NCI-H1048 (cell line): Measurements from ENCODE around the gene AVP.
"Not testable (repeated sequence)": the region's sequence is repeated elsewhere in the genome, so short reads cannot be mapped to it uniquely, and the experiment has no call there.

Experiments used
- DNase-seq: peaks from one replicate; lab custom pipeline; 2025; lab: John Stamatoyannopoulos, UW

AVP gene, protein sequence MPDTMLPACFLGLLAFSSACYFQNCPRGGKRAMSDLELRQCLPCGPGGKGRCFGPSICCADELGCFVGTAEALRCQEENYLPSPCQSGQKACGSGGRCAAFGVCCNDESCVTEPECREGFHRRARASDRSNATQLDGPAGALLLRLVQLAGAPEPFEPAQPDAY

DNA sequence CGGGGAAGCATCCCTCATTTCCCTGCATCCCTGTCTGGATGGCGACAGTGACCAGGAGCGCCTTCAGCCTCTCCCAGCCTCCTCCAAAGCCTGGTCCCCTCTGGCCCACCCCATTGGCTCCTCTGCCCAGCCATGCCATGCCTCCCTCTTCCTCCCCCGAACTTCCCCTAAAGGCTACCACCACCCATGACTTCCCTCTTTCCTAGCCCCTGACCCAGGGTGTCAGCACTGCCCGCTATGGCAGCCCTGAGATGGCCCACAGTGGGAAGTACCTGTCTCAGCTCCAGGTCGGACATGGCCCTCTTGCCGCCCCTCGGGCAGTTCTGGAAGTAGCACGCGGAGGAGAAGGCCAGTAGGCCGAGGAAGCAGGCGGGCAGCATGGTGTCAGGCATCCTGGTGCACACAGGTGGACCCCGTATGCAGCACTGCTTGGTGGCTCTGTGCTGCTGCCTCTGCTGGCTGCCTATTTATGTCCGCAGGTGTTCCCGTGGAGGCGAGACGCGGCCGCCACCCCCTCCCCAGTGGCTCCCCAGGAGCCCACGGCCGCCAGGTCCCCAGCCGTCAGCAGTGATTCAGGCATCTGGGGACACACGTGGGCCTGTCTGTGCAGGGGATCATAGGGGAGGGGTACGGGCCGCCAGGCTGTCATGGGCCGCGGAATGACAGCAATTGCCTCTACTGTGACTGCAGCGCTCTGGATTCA lies at the start of gene AVP:
TSS of gene AVP (minus strand) at position 442 of the 703 bp plus-strand sequence. CDS start at position 392, 50 bp downstream.
- DNase-seq: no peak

DNA sequence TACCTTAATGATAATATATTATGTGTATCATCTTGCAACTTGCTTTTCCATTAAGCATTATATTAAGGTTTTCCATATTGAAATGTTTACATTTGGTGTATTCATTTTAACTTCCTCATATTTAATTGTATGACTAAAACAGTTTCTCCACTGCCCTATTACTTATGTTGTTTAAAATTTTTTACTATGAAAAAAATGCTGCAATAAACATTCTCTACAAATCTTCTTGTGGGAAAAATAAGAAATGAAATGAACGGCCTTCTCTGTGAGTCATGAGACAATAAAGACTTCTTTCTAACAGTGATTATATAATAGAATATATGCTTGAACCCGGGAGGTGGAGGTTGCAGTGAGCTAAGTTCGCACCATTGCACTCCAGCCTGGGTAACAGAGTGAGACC lies 49.6 kb upstream of the AVP start:
- no peak for DNase-seq

DNA sequence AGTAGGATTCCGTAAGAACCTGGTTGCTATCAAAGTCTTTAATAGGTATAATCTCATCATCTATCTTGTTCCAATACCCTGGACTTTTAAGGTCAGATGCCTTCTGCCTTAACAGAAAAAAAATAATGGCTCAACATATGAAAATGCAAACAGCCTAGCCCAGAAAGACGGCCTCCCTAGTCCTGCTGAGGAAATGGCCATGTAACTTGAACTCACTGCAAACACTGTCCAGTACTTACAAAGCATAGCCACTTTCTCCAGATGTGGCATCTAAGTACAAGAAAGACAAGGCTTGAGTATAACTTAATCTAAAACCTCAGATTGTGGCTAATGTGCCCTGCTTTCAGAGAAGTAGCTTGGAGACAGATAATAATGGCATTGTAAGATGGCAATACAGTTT lies 48.6 kb upstream of the AVP start:
- DNase-seq: no peak

DNA sequence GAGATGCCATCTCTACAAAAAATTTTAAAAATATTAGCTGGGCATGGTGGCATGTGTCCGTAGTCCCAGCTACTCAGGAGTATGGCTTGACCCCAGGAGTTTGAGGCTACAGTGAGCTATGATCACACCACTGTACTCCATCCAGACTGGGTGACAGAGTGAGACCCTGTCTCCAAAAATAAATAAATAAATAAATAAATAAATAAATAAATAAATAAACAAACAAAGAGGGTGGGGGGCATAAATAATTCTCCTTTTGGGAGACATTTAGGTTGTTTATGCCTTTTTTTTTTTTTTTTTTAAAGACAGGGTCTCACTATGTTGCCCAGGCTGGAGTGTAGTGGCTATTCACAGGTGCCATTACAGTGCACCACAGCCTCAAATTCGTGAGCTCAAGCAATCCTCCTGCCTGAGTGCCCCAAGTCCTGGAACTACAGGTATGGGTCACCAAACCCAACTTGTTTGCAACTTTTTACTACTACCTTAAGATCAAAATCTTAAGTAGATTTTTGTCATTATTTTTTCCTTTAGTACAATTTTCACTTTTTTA lies 45.6 kb upstream of the AVP start:
- no peak for DNase-seq

DNA sequence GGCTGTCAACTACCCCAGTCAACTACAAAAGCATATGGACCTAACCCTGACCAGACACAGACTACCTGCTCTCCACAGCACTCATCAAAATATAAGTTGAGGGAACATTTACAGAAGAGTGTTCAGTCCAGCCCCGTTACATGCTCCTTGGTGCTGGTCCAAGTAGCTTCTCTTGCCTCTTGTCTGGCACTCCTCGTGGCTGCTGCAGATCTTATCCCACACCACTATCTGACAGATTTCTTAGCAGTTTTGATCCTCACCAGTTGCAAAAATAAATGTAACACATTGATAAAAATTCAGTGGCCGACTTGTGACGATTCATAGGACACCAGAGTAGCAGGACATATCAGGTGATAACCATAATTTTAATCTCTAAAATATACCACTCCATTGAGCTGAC lies 44.6 kb upstream of the AVP start:
- no peak for DNase-seq

DNA sequence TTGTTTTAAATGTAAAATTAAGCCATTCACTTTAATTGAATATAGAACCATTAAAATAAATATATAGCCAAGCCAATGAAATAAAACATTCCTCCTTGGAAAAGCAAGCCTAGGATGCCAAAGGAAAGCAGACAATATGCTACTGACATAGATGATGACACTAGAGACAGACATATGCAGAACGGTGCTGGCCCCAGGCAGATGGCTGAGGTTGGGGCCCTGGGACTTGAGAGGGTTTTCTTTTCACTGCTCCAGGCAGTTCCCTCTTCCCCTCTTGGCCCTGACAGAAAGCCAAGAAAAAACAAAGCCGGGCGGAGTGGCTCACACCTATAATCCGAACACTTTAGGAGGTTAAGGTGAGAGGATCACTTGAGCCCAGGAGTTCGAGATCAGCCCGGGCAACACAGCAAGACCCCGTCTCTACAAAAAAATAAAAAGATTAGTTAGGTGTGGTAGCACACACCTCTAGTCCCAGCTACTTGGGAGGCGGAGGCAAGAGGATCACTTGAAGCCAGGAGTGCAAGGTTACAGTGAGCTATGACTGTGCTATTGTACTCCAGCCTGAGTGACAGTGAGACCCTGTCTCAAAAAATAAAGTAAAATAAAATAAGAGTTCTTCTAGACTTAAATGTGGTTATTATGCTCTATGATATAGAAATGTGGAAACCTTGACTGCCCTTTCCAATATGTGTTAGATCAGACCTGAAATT lies 43.9 kb upstream of the AVP start:
- no peak for DNase-seq

DNA sequence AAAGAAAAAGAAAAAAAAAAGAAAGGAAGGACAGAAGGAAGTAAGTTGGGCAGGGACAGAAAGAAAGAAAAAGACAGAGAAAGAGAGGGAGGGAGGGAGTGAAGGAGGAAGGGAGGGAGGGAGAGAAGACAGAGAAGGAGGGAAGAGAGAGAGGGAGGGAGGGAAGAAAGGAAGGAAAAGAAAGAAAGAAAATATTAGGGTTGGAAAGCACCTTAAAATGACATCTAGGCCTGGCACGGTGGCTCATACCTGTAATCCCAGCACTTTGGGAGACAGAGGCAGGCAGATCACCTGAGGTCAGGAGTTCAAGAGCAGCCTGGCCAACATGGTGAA lies 42.0 kb upstream of the AVP start:
- no peak for DNase-seq

DNA sequence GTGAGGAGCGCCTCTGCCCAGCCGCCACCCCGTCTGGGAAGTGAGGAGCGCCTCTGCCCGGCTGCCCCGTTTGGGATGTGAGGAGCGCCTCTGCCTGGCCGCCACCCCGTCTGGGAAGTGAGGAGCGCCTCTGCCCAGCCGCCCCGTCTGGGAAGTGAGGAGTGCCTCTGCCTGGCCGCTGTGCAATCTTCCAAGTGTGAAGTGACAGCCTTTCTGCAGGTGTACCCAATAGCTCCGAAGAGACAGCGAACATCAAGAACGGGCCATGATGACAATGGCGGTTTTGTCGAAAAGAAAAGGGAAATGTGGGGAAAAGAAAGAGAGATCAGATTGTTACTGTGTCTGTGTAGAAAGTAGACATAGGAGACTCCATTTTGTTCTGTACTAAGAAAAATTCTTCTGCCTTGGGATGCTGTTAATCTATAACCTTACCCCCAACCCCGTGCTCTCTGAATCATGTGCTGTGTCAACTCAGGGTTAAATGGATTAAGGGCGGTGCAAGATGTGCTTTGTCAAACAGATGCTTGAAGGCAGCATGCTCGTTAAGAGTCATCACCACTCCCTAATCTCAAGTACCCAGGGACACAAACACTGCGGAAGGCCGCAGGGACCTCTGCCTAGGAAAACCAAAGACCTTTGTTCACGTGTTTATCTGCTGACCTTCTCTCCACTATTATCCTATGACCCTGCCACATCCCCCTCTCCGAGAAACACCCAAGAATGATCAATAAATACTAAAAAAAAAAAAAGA lies 41.4 kb upstream of the AVP start:
- DNase-seq: not testable (repeated sequence)

DNA sequence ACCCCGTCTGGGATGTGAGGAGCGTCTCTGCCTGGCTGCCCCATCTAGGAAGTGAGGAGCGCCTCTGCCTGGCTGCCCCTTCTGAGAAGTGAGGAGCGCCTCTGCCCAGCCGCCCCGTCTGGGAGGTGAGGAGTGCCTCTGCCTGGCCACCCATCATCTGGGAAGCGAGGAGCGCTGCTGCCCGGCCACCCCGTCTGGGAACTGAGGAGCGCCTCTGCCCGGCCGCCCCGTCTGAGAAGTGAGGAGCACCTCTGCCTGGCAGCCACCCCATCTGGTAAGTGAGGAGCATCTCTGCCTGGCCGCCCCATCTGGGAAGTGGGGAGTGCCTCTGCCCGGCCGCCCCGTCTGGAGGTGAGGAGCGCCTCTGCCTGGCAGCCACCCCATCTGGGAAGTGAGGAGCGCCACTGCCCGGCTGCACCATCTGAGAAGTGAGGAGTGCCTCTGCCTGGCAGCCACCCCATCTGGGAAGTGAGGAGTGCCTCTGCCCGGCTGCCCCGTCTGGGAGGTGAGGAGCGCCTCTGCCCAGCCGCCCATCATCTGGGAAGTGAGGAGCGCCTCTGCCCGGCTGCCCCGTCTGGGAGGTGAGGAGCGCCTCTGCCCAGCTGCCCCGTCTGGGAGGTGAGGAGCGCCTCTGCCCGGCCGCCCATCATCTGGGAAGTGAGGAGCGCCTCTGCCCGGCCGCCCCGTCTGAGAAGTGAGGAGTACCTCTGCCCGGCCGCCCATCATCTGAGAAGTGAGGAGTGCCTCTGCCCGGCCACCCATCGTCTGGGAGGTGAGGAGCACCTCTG lies 40.4 kb upstream of the AVP start:
- DNase-seq: not testable (repeated sequence)

DNA sequence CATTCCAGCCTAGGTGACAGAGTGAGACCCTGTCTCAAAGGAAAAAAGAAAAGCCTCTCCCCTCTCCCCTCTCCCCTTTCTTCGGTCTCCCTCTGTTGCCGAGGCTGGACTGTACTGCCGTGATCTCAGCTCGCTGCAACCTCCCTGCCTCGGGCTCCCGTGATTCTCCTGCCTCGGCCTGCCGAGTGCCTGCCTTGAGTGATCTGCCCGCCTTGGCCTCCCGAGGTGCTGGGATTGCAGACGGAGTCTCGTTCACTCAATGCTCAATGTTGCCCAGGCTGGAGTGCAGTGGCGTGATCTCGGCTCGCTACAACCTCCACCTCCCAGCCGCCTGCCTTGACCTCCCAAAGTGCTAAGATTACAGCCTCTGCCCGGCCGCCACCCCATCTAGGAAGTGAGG lies 39.6 kb upstream of the AVP start:
- DNase-seq: not testable (repeated sequence)

DNA sequence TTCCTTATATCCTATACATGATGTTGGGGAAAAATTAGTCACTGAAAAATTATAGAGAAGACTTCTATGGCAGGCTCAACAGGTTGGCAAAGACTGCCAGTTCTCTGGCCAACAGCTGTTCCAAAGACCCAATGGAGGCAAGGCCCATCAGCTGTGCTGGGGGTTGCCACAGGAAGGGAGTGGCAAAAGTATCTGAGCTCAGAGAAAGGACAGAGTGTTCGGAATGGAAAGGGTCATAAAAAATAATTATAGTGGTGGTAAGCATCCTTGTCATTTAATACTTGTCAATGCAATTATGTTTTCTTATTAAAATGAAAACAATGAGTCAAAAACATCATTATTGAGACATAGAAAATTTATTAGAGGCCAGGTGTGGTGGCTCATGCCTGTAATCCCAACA lies 39.0 kb upstream of the AVP start:
- DNase-seq: no peak

DNA sequence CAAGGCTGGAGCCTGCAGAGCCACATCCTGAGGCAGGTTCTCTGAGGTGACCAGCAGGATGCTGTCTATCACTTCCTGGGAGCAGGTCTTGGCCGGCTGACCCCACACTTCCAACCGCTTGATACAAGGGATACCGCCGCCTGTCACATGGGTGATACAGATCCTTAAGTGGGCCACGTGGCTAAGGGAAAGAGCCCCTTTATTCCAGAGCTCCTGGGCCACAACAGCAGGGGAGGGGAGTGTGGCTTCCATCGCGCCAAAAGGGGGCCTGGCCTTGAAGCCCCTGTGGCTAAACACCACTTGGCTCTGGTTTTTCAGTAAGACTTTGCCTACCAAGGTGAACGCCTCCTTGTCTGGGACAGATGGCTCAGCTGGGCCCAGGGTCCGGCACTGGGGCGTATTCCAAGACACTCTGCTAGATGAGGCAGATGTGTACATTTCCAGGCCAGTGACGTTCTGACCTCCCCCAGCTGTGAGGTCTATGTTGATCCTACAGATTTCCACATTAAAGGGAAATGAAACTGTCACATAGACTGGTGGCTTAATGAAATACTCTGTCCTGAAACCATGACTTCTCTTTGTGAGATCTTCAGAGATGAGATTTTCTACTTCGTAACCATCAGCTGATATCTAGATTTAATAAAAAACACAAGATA lies 37.6 kb upstream of the AVP start:
- DNase-seq: no peak

DNA sequence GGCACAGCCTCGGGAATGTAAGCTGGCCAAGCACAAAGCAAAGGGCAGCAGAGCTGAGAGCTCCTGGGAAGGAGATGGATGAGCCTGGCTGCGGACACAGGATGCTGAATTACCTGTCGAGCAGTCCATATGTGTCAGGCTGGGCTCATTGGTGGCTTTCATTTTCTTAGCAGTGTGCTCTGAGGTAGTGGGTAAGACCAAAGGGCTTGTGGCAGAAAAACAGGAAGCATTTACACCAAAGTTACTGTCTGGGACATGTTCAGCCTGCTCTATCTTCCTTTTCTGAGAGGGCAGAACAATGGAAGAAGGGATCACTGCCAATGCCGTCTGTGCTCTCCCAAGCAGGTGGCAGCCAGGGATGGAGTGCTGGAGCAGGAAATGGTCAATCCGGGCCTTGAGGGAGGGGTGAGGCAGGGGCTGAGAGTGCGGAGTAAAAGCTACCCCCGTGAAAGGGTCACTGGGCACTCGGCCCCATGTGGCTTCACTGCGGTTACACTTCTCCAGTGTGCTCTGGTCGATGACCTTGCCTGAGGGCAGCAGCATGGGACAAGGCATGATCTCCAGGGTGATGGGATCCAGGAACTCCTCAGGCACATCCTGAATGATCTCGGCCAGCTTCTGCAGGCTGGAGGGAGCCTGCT lies 36.9 kb upstream of the AVP start:
- DNase-seq: no peak

DNA sequence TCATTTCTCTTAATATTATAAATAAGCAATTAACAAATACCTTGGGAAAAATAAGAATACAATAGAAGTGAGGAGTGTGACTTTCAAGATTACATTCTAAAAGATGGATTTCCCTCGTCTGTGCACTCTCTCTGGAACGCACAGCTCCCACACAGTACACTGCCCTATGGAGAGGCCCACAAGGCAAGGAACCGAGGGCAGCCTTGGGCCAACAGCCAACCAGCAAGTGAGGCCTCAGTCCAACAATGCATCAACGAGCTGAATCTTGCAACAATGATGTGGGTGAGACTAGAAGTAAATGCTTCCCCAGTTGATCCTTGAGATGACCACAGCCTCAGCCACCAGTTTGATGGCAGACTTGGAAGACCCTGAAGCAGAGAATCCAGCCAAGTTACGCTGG lies 34.5 kb upstream of the AVP start:
- DNase-seq: no peak

DNA sequence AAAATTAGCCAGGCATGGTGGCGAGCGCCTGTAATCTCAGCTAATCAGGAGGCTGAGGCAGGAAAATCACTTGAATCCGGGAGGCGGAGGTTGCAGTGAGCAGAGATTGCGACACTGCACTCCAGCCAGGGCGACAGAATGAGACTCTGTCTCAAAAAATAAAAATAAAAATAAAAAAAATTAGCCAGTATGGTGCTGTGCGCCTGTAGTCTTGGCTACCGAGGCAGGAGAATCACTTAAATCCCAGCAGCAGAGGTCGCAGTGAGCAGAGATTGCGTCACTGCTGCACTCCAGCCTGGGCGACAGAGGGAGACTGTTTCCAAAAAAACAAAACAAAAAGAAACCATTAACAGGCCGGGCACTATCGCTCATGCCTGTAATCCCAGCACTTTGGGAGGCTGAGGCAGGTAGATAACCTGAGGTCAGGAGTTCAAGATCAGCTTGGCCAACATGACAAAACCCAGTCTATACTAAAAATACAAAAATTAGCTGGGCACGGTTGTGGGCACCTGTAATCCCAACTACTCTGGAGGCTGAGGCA lies 33.4 kb upstream of the AVP start:
- not testable (repeated sequence) for DNase-seq

DNA sequence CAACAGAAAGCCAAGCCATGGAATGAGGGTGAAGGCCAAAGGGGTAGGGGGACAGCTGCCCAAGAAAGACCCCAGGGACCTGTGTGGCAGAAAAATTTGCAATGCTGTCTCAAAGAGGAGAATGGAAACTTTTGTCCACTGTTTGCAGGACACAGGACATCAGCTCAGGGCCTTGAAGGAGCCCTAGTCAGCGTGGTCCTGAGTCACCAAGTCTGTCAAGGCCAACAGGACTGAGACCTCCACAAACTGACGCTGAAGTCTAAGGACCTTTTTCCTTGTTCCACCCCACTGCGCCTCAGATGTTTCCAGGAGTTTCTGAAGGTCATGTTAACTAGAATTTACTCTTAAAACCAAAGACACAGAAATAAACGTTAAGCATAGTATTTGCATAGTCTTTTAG lies 31.8 kb upstream of the AVP start:
- no peak for DNase-seq

DNA sequence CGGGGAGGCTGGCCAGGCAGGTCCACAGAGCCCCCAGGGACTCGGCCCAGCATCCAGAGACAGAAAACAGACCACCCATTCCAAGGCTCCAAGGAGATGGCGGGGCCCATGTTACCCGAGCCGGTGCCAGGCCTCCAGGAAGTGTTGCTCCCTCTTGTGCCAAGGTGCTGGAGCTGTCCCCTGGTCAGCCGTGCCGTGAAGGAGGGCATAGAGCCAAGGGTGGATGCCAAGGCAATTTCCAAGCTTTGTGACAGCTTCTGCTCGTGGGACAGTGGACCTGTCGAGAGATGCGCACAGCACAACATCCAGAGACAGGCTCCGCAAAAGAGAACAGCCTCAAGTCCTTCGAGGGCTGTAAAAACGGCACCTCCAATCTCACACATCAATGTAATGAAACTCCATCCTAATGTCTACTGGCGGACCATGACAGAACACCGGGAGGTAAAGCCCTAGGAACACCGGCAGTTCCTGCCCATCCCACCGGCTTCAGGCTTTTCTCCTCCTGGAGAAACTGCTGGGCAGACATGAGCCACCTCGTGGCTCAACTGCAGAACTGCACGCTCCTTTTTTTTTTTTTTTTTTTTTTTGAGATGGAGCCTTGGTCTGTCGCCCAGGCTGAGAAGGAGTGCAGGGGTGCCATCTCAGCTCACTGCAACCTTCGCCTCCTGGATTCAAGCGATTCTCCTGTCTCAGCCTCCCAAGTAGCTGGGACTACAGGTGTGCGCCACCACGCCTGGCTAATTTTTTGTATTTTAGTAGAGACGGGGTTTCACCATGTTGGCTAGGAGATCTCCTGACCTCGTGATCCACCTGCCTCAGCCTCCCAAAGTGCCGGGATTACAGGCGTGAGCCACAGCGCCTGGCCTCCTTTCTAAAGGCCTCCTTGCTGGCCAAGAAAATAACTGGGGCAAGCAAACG lies 30.9 kb upstream of the AVP start:
- no peak for DNase-seq

DNA sequence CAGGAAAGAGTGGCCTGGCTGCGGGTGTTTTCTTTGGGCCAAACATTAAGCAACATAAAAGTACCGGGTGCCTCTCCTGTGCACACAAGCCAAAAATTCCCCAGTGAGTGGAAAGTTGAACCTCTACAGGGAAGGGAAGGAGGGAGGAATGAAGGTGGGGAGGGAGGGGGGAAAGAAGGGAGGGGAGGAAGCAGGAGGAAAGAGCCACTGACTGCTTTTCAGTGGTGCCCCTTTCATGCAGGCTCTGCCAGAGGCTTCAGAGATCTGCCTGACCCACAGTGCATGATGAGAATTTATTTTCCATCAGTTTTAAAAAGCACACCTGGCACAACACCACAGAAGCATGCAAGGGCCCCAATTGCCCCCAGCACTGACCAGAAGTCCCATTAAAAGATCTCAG lies 27.5 kb upstream of the AVP start:
- DNase-seq: no peak

DNA sequence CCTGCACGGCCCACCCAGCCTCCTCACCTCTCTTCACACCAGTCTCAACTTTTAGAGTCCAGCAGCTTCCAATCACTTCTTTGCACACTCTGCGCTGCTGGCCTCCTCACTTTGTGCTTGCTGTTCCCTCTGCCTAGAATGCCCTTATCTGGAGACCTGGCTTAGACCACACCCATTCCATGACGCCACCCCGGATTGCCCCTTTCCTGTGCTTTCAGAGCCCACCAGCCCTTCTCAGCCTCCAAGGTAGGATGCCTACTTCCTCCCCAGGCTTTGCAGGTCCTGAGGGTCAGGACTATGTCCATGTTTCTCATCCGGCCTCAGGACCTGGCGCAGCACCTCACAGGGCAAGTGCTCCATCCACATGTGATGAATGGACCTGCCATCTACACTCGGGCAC lies 27.0 kb upstream of the AVP start:
- DNase-seq: no peak
